SK-N-SH treated with all-trans-retinoic acid at 6 μM for 48 hours (cell line): ENCODE data around the gene PARD3.

Source experiments
- ARNTL ChIP-seq: fragments of 450-650 bp; formaldehyde crosslinking; IDR thresholded peaks from 2 replicates; pipeline ENCODE4 v1.5.0; 2020; ENCODE audit warnings: low read depth, mild to moderate bottlenecking, moderate library complexity, borderline replicate concordance
- CREB5 ChIP-seq: fragments of 250-450 bp; sonication (Bioruptor Pico); IDR thresholded peaks from 2 replicates; pipeline ENCODE4 v1.5.1; 2020; ENCODE audit warnings: low read depth, mild to moderate bottlenecking, moderate library complexity
- CSRNP3 ChIP-seq: fragments of 250-450 bp; sonication (Bioruptor Pico); IDR thresholded peaks from 2 replicates; pipeline ENCODE4 v1.5.1; 2021; ENCODE audit warnings: mild to moderate bottlenecking, moderate library complexity
- GLIS3 ChIP-seq: fragments of 250-450 bp; sonication (Bioruptor Pico); IDR thresholded peaks from 2 replicates; pipeline ENCODE4 v1.5.0; 2020; ENCODE audit warnings: mild to moderate bottlenecking, moderate library complexity
- ISL1 ChIP-seq: fragments of 250-450 bp; sonication (Bioruptor Pico); IDR thresholded peaks from 2 replicates; pipeline ENCODE4 v2.1.2; 2022; ENCODE audit warnings: mild to moderate bottlenecking, moderate library complexity
- OSR1 ChIP-seq: fragments of 250-450 bp; sonication (Bioruptor Pico); IDR thresholded peaks from 2 replicates; pipeline ENCODE4 v1.8.0; 2022; ENCODE audit warnings: moderate library complexity, mild to moderate bottlenecking, inconsistent platforms
- PPARA ChIP-seq: fragments of 250-450 bp; sonication (Bioruptor Pico); IDR thresholded peaks from 2 replicates; pipeline ENCODE4 v1.5.0; 2020; ENCODE audit warnings: mild to moderate bottlenecking, borderline replicate concordance
- TOX ChIP-seq: fragments of 250-450 bp; sonication (Bioruptor Pico); IDR thresholded peaks from 2 replicates; pipeline ENCODE4 v1.8.0; 2021; ENCODE audit warnings: mild to moderate bottlenecking, moderate library complexity, borderline replicate concordance
- TSHZ2 ChIP-seq: fragments of 250-450 bp; sonication (Bioruptor Pico); IDR thresholded peaks from 2 replicates; pipeline ENCODE4 v1.5.0; 2020; ENCODE audit warnings: mild to moderate bottlenecking, moderate library complexity
- ZC3H10 ChIP-seq: fragments of 250-450 bp; sonication (Bioruptor Pico); IDR thresholded peaks from 2 replicates; pipeline ENCODE4 v1.5.1; 2021; ENCODE audit warnings: mild to moderate bottlenecking, moderate library complexity
- ZNF565 ChIP-seq: fragments of 450-650 bp; formaldehyde crosslinking; conservative IDR thresholded peaks from 2 replicates; pipeline ENCODE4 v1.5.0; 2020; ENCODE audit warnings: low read depth, mild to moderate bottlenecking, moderate library complexity
- ZNF70 ChIP-seq: fragments of 450-650 bp; formaldehyde crosslinking; IDR thresholded peaks from 2 replicates; pipeline ENCODE4 v1.5.0; 2020; ENCODE audit warnings: mild to moderate bottlenecking, moderate library complexity

GRCh38 chr10:34539533-34540315, 275.4 kb downstream of the PARD3 start:
- TF ChIP-seq CSRNP3 (CRISPR knock-in tag) (no peak), CREB5 (CRISPR knock-in tag) (no peak), TSHZ2 (CRISPR knock-in tag) (no peak), ARNTL (CRISPR knock-in tag) (no peak), PPARA (CRISPR knock-in tag) (no peak), ISL1 (no peak), OSR1 (CRISPR knock-in tag) (no peak), TOX (CRISPR knock-in tag) (no peak), ZNF565 (no peak), ZC3H10 (CRISPR knock-in tag) (no peak), ZNF70 (no peak), GLIS3 (CRISPR knock-in tag) (no peak)
